D721Med (cell line): Measurements from ENCODE around the gene LYSMD4.
"Not testable (repeated sequence)": the region's sequence is repeated elsewhere in the genome, so short reads cannot be mapped to it uniquely, and the experiment has no call there.

Source experiments
- DNase-seq: peaks from one replicate; pipeline ENCODE4 v3.0.0; 2011; ENCODE audit warnings: low spot score; ENCODE audit not compliant: insufficient read length
- FAIRE-seq: peaks from 2 replicates; lab custom pipeline; 2011; peaks lifted over from hg19 to GRCh38; lab: Jason Lieb, UNC
- CTCF ChIP-seq: IDR thresholded peaks from 2 replicates; pipeline ENCODE4 v1.5.1; 2012; ENCODE audit warnings: mild to moderate bottlenecking, control low read depth; ENCODE audit not compliant: insufficient read depth; ENCODE audit errors: missing control alignments

The LYSMD4 gene

DNA sequence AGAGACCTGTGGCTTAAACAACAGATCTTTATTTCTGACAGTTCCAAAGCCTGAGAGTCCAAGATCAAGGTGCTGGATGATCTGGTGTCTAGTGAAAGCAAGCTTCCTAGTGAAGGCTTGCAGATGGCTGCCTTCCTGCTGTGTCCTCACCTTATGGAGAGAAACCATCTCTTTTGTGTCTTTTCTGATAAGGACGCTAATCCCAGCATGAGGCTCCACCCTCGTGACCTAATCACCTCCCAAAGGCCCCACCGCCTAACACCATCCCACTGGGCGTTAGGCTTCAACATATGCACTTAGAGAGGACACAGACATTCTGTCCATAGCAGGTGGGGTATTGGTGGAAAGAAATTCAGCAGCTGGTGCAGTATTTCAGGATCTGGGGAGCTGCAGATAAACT lies 19.8 kb upstream of the LYSMD4 start:
- FAIRE-seq (no peak), DNase-seq (no peak)
- no peak for TF ChIP-seq CTCF

DNA sequence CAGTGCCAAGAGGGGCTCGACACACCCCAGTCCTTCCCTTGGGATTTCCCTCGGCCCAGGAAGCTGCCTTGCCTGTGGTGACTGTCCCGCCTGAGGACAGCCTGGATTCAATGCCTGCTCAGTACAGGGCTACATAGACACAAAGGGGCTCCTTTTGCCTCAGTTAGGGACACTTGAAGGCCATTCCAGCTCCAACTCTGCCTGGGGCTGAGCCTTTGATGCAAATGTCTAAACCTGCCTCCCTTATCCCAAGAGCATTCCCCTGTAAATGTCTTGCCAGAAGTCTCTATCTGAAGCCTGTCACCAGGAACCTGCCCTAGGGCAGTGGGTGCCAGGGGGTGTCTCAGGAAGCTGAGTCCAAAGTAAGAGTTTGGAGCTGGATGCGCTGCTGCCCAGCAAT lies 19.3 kb upstream of the LYSMD4 start:
- no peak for FAIRE-seq
- no peak for DNase-seq
- TF ChIP-seq CTCF: no peak

DNA sequence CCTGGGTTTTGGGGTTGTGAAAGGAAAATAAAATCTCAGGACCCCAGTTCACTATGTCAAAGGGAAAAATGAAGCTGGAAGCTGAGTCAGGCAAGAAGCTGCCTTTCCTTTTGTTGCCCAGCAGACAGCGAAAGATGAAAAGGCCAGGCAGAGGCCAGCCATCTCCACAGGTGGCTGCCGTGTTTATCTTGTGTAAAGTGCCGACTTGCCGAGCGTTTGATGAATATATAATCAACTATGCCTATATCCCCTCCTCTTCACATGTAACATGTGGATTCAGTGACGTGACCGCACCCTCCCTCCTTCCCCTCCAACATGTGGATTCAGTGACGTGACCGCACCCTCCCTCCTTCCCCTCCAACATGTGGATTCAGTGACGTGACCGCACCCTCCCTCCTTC lies 17.1 kb upstream of the LYSMD4 start:
- DNase-seq, FAIRE-seq: not testable (repeated sequence)

DNA sequence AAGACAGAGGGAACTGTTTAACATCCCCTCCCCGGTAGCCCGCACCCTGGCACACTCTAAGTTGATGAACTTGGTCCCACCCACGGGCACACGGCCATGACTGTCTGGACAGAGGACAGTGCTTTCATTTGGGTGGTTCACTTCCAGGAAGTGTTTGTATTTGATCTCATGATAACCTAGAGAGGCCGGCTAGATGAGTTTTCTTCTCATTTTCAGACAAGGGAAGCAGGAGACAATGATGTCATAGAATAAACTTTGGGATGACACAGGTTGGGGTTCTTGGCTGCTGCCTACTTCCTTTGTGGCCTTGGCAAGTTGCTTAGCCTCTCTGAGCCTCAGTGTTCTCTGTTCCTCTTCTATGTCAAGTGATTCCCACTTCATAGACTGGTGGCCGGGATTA lies 16.1 kb upstream of the LYSMD4 start:
- DNase-seq (no peak), FAIRE-seq (no peak)
- no peak for TF ChIP-seq CTCF

GRCh38 chr15:99745370-99746086 lies 12.3 kb upstream of the LYSMD4 start:
- DNase-seq (no peak), FAIRE-seq (no peak)
- no peak for TF ChIP-seq CTCF

GRCh38 chr15:99744142-99744541 lies 10.9 kb upstream of the LYSMD4 start:
- no peak for TF ChIP-seq CTCF
- FAIRE-seq (no peak), DNase-seq (no peak)

- FAIRE-seq: no peak
- DNase-seq: no peak
- TF ChIP-seq CTCF: no peak
These were observed 8.6 kb upstream of the LYSMD4 start for GRCh38 chr15:99741835-99742234.
